Activated T-helper 2 cell treated with anti-CD3 and anti-CD28 coated beads, Interferon-gamma antibody, Interleukin-2, Interleukin-4, amounts not matched to agents 10 μg/mL and 5 μg/mL and 100 μg/mL, durations not matched to agents 14 hours and 24 hours and 36 hours (primary cell): Measurements from ENCODE around the gene HSD3B7. TPM values are rescaled to one million over a fixed set of nuclear protein-coding genes. Genes with fewer than 3 reads are reported as not detected.

ENCODE experiments used
- DNase-seq: peaks from one replicate; pipeline ENCODE4 v3.0.0; 2021; ENCODE audit warnings: low spot score
- H3K27ac Mint-ChIP-seq: one replicate; pipeline ENCODE4 v1.8.0; 2021; ENCODE audit warnings: mixed read lengths
- H3K27me3 Mint-ChIP-seq: one replicate; pipeline ENCODE4 v1.8.0; 2021; ENCODE audit warnings: low read depth, mixed read lengths
- H3K36me3 Mint-ChIP-seq: one replicate; pipeline ENCODE4 v1.8.0; 2021; ENCODE audit warnings: low read depth, mixed read lengths
- H3K4me1 Mint-ChIP-seq: one replicate; pipeline ENCODE4 v1.8.0; 2021; ENCODE audit warnings: low read depth, mixed read lengths
- H3K4me3 Mint-ChIP-seq: one replicate; pipeline ENCODE4 v1.8.0; 2021; ENCODE audit warnings: low read depth, mild to moderate bottlenecking, moderate library complexity, mixed read lengths
- H3K9me3 Mint-ChIP-seq: one replicate; pipeline ENCODE4 v1.8.0; 2021; ENCODE audit warnings: mixed read lengths
- intact Hi-C: fragments of 100-400 bp; cut with micrococcal nuclease; formaldehyde crosslinking; loops from one replicate; pipeline ENCODE4 v1.15.1; 2023
- total RNA-seq: library from RNA; stranded (reverse); gene quantifications from 2 replicates; pipeline ENCODE4 v1.2.3, GENCODE V29; 2022

Gene HSD3B7
- total RNA-seq, 1 donor from 2014 or later: 3.3 TPM

- no peaks in the 10 kb centered on the region for H3K36me3 Mint-ChIP-seq
- DNase-seq: no peak
- H3K4me1 Mint-ChIP-seq: peaks cover 12% of the 10 kb centered on the region
Observed at GRCh38 chr16:30990105-30990504, 5.1 kb downstream of the HSD3B7 start.

DNA sequence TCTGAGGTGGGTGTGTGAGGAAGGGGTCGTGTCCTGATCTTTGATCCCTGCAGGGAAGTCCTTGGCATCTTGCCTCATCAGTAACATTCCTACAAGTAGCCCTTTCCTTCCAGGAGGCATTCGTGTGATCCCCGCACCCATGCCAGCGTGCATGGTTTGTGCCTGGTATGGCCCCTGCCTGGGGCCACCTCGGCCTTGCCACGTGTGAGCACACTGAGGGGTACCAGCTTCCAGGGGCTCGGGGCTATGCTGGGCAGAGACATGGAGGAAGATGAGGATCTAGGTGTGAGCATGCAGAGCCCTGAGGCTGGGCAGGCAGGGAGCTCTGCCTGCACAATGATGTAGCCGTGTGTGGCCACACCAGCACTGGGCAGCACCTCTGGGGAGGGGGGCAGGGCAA is 6.0 kb downstream of the HSD3B7 start:
- no peak for DNase-seq
- intact Hi-C loops: no loop called here

More at GRCh38 chr16:30990105-30990504, 5.1 kb downstream of the HSD3B7 start:
- H3K27me3 Mint-ChIP-seq: no peaks in the 10 kb centered on the region
- intact Hi-C loops: no loop called here
- H3K9me3 Mint-ChIP-seq: no peaks in the 10 kb centered on the region
- H3K4me3 Mint-ChIP-seq: no peak overlapping the region
- H3K27ac Mint-ChIP-seq: no peak overlapping the region

DNA sequence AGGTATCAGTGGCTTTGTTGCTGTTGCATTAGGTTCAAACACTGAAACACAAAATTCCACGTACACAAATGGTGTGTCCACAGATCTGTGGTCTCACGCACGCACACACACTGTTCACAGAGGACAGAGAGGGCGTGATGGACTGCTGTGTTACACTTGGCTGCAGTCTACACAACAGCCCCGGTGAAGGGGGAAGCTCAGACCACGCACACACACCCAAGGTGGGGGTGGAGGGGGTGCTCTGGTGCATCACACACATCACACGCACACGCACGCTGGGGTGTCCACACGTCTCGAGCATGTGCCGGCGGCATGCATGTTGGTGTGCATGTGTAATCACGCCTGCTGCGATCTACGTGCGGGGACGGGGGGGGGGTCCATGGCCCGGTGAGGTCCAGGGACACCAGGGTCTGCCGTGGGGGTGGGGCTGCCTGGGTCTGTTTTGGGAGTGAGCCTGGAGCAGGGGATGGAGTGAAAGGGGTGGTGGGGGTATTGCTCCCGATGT is 7.3 kb downstream of the HSD3B7 start:
- Mint-ChIP-seq H3K9me3 (no peaks in the 10 kb centered on the region), H3K4me1 (peaks cover 13% of the 10 kb centered on the region), H3K27me3 (peaks cover 2% of the 10 kb centered on the region), H3K27ac (no peak overlapping the region), H3K36me3 (no peaks in the 10 kb centered on the region), H3K4me3 (no peak overlapping the region)
- DNase-seq: no peak
- intact Hi-C loops: no loop called here

More for the DNA sequence above, 6.0 kb downstream of the HSD3B7 start:
- H3K9me3 Mint-ChIP-seq: no peaks in the 10 kb centered on the region
- no peaks in the 10 kb centered on the region for H3K27me3 Mint-ChIP-seq
- peaks cover 11% of the 10 kb centered on the region for H3K4me1 Mint-ChIP-seq
- no peak overlapping the region for H3K27ac Mint-ChIP-seq
- H3K36me3 Mint-ChIP-seq: no peaks in the 10 kb centered on the region
- no peak overlapping the region for H3K4me3 Mint-ChIP-seq

DNA sequence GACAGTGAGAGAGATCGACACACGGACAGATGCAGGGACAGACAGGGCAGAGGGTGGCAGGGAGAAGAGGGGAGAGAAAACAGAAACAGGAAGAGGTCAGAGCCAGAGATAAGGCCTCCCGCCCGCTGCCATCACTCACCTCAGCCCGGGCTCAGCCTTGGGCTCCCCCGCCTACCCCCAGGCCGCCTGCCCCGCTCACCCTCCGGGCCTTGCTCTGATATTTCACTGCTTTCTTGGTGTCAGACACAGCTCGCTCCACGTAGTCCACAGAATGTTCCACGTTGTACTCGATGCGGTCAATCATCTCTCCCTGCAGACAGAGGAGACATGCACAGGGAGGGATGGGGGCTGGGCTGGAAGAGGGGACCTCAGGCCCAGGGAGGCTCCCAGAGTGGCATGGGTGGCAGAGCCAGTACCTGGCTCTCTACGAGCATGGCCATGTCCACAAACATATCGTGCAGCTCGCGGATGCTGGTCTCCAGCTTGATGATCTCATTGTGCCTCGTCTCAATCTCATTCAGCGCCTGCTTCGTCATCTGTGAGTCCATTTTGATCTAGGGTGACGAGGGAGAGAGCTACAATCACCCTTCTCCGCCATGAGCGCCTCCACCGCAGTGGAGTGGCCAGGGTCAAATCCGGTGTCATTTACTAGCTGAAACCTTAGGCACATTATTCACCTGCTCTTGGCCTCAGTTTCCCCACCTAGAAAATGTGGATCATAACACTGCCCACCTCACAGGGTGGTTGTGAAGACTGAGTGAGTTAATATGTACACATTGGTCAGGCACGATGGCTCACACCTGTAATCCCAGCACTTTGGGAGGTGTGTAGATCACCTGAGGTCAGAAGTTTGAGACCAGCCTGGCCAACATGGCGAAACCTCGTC is 8.2 kb downstream of the HSD3B7 start:
- H3K4me3 Mint-ChIP-seq: no peak overlapping the region
- H3K9me3 Mint-ChIP-seq: no peaks in the 10 kb centered on the region
- no peak overlapping the region for H3K27ac Mint-ChIP-seq
- H3K27me3 Mint-ChIP-seq: peaks cover 2% of the 10 kb centered on the region
- H3K4me1 Mint-ChIP-seq: peaks cover 13% of the 10 kb centered on the region
- no peaks in the 10 kb centered on the region for H3K36me3 Mint-ChIP-seq
- intact Hi-C loops: no loop called here
- DNase-seq: no peak

- Mint-ChIP-seq H3K9me3 (no peaks in the 10 kb centered on the region), H3K36me3 (no peaks in the 10 kb centered on the region), H3K4me3 (peak overlapping the region; percentile 71), H3K4me1 (peaks cover 13% of the 10 kb centered on the region), H3K27me3 (peaks cover 2% of the 10 kb centered on the region), H3K27ac (no peak overlapping the region)
- intact Hi-C loops: loop anchor here (2.0 kb wide), 2 partner anchors 37 to 79 kb away; partner anchors contain the start of genes STX4, ZNF646 and ZNF668
- no peak for DNase-seq
Observed at GRCh38 chr16:30995927-30996323, 10.9 kb downstream of the HSD3B7 start.

GRCh38 chr16:30996324-30996984 is 11.4 kb downstream of the HSD3B7 start:
- Mint-ChIP-seq H3K27ac (no peak overlapping the region), H3K36me3 (no peaks in the 10 kb centered on the region), H3K4me1 (peaks cover 13% of the 10 kb centered on the region), H3K4me3 (peak overlapping the region; percentile 74), H3K9me3 (no peaks in the 10 kb centered on the region), H3K27me3 (peaks cover 2% of the 10 kb centered on the region)
- intact Hi-C loops: loop anchor here (2.0 kb wide), 1 partner anchor 36 kb away; the partner anchor contains the start of gene STX4
- DNase-seq: no peak

DNA sequence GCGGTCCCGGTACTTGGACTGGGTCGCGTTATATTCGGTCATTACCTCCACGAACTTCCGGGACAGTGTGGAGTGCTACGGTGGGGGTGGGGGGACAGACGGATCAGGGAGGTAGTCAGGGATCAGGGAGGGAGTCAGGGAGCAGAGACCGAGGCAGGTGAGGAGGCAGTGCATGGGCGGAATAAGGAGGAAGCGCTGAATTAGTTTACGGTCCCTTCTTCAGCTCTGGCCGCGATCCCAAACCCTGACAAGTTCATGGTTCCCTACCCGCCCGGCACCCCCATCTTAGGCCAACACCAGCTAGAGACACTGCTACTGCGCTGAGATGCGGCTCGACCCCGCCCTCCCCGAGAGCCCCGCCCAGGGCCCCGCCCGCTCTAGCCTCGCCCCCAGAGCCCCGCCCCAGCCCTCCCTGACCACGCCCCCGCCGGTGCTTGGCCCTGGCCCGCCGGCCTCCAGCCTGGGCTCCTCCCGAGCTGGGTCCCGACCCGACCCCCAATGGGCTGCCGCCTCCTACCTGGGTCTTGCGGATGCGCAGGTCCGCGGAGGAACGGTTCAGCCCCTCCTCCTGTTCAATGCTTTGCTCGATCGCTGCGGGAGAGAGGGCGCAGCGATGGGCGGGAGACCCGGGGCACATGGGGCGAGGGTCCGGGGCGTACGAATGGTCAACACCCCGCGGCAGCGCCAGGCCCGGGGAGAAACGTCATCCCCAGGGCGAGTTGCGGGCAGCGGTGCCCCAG is 12.1 kb downstream of the HSD3B7 start:
- Mint-ChIP-seq H3K27ac (no peak overlapping the region), H3K36me3 (no peaks in the 10 kb centered on the region)
- peak; percentile 67 for DNase-seq

DNA sequence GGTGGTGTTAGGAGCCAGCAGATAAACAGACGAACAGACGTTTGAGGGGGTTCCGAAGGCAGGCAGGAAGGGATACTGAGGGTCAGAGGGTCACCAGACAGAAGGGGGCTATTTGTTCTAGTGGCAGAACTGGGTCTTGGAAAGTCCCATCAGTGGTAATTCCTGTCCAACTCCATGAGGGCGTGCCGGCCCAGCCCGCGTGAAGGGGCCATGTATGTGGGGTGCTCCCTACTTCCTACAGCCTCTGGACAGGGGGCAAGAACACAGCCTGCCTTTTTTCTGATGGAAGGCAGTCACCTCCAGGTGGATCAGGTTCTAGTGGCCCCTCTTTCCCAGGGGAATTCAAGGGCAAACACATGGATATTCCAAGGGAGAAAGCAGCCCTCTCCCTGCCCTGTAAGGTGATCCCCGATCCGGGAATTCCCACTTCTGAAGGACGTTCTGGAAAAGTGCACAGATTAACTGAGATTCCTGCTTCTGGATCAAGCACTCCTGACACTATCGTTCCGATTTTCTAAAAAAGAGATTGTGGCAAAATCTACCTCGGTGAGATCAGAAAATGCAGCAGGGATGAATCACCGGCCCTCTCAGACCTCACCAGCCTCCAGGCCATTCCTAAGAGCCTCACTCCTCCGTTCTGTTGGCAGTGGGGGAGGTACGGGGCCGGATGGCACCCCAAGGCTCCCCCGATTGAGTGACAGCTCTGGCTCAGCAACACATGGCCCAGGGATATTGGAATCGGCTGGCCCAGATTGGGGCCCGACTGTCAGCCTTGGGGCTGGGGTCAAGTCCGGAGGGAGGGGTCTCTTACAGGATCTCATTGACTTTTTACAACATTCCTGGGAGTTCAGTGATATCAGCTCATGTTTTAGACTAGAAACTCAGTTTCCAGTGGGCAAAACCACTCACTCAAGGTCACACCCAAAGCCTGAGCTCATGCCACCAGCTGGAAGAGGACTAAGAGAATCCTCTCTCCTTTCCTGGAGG is 13.0 kb downstream of the HSD3B7 start:
- no peak for DNase-seq
- Mint-ChIP-seq H3K9me3 (no peaks in the 10 kb centered on the region), H3K4me1 (peaks cover 10% of the 10 kb centered on the region), H3K36me3 (no peaks in the 10 kb centered on the region), H3K27ac (no peak overlapping the region), H3K4me3 (peak overlapping the region; percentile 54), H3K27me3 (peaks cover 2% of the 10 kb centered on the region)
- intact Hi-C loops: loop anchor here (2.0 kb wide), 1 partner anchor 35 kb away; the partner anchor contains the start of gene STX4

More for the DNA sequence above, 12.1 kb downstream of the HSD3B7 start:
- Mint-ChIP-seq H3K4me3 (peak overlapping the region; percentile 74), H3K4me1 (peaks cover 13% of the 10 kb centered on the region), H3K27me3 (peaks cover 2% of the 10 kb centered on the region), H3K9me3 (no peaks in the 10 kb centered on the region)
- intact Hi-C loops: loop anchor here (2.0 kb wide), 1 partner anchor 36 kb away; the partner anchor contains the start of gene STX4

DNA sequence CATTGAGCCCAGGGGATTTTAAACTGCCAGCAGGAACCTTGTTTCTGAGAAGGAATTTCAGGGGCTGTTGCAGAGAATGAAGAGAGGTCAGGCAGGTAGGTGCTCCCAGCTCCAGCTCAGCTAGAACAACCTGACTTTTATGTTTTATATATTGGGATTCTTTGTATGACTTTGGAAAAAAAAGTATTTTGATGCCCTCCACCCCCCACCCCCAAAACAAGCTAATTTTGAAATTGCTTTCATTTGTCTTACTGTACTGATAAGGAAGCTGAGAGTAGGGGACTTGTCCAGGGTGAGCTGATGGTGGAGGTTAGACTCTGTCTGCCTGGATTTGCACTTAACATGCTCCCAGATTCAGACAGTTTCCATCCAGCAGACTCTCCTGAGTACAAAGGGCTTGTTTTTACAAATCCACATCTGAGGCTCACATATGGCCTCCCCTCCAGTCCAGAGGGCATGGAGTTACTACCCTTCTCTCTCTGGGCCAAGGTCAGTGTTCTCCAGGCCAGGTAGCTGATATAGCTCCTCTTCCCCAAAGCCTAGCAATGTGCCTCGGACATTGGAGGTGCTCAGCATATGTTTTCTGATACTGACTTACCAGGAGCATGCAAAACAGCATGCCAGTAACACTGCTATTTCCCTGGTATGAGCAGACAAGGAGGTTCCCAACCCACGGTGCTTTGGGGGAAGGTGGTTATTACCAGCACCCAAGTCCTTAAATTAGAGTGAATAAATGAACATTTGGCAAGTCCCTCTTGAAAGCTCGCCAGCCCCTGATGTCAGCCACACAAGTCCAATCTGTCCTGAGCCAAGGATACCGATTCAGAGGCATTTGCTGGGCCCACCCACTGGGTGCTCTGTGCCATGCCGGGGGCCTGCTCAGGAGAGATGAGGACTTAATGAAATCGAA is 14.1 kb downstream of the HSD3B7 start:
- Mint-ChIP-seq H3K4me1 (peaks cover 9% of the 10 kb centered on the region), H3K27ac (no peak overlapping the region), H3K36me3 (no peaks in the 10 kb centered on the region), H3K4me3 (no peak overlapping the region), H3K27me3 (peaks cover 2% of the 10 kb centered on the region), H3K9me3 (no peaks in the 10 kb centered on the region)
- no peak for DNase-seq
- intact Hi-C loops: no loop called here

DNA sequence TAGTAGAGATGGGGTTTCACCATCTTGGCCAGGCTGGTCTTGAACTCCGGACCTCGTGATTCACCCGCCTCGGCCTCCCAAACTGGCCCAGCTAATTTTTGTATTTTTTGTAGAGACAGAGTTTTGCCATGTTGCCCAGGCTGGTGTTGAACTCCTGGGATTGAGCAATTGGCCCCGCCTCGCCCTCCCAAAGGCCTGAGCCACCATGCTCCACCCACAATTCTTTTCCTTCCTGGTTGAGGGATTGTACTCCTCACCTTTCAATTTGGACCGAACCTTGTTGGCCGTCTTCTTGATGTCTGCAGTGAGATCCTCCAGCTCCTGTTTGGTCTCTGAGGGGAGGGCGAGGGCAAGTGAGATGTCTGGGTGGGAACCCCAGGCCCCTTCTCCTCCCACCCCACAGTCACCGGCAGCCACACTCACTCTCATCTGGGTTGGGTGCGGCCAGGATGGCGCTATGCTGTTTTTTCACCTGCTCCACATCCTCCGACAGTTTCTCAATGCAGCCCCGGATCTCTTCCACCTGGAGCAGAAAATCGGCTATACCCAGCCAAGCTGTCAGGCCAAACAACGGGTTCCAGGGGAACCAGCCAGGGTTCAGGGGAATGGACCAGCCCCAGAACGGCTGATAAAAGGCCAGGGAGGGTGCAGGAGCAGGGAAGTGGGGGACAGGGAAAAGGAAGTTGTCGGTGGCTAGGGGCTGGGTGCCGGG is 15.8 kb downstream of the HSD3B7 start:
- H3K9me3 Mint-ChIP-seq: no peaks in the 10 kb centered on the region
- H3K27ac Mint-ChIP-seq: no peak overlapping the region
- no peaks in the 10 kb centered on the region for H3K36me3 Mint-ChIP-seq
- no peak overlapping the region for H3K4me3 Mint-ChIP-seq
- H3K4me1 Mint-ChIP-seq: peaks cover 3% of the 10 kb centered on the region
- intact Hi-C loops: no loop called here
- peaks cover 2% of the 10 kb centered on the region for H3K27me3 Mint-ChIP-seq
- DNase-seq: no peak
